ENCODE results near the gene ADAMTSL2. TPM values are rescaled to one million over a fixed set of nuclear protein-coding genes. Genes with fewer than 3 reads are reported as not detected.

The ADAMTSL2 gene
- total RNA-seq, 3 donors from 2014 or later (not counting 1 experiment from before 2014, with no cell fraction given), result not detected

GRCh38 chr9:133505901-133506652 lies 28.4 kb upstream of the ADAMTSL2 start:
- intact Hi-C loops (cut with micrococcal nuclease), result no loop called here
- TF ChIP-seq CTCF (IDR thresholded peaks at IDR 0.05), result no peak
- no peak for ATAC-seq

GRCh38 chr9:133506653-133507038 lies 27.9 kb upstream of the ADAMTSL2 start:
- Mint-ChIP-seq H3K27me3 (ENCODE audit: low read depth in 2 of 2) (peaks cover 6 to 24% of the 10 kb centered on the region in 2 donors), H3K27ac (no peak overlapping the region), H3K4me1 (peaks cover 8 to 10% of the 10 kb centered on the region in 2 donors), H3K9me3 (peaks cover 2 to 10% of the 10 kb centered on the region in 2 donors), H3K4me3 (no peak overlapping the region), H3K36me3 (peaks cover 12% of the 10 kb centered on the region)
- Histone ChIP-seq H3K27ac (ENCODE audit: low read length) (no peak overlapping the region), H3K9me3 (ENCODE audit: control insufficient read depth, insufficient read depth, low read length) (peaks cover 2% of the 10 kb centered on the region), H3K36me3 (ENCODE audit: control insufficient read depth, insufficient read depth, low read length) (no peaks in the 10 kb centered on the region), H3K4me3 (ENCODE audit: low read length) (no peak overlapping the region), H3K27me3 (ENCODE audit: control insufficient read depth, insufficient read depth, low read length) (peaks cover 2% of the 10 kb centered on the region), H3K4me1 (ENCODE audit: control insufficient read depth, insufficient read depth, low read length) (peaks cover 20% of the 10 kb centered on the region)
- intact Hi-C loops (cut with micrococcal nuclease), result no loop called here
- no peak for ATAC-seq
- 88% methylated on average over 18 of the region's 18 CpGs for WGBS (ENCODE audit: insufficient coverage)
- no peak for TF ChIP-seq CTCF (IDR thresholded peaks at IDR 0.05)
- no peak for DNase-seq

More at GRCh38 chr9:133505901-133506652, 28.4 kb upstream of the ADAMTSL2 start:
- 90% methylated on average over 23 of the region's 23 CpGs for WGBS (ENCODE audit: insufficient coverage)
- no peak for DNase-seq
- H3K9me3 Mint-ChIP-seq, result peaks cover 2 to 14% of the 10 kb centered on the region in 2 donors
- no peaks in the 10 kb centered on the region for H3K36me3 ChIP-seq (ENCODE audit: control insufficient read depth, insufficient read depth, low read length)
- H3K4me1 ChIP-seq (ENCODE audit: control insufficient read depth, insufficient read depth, low read length), result peaks cover 20% of the 10 kb centered on the region
- no peak overlapping the region for H3K4me3 Mint-ChIP-seq
- H3K4me1 Mint-ChIP-seq, result peaks cover 8 to 10% of the 10 kb centered on the region in 2 donors
- H3K27ac Mint-ChIP-seq, result no peak overlapping the region
- H3K27me3 ChIP-seq (ENCODE audit: control insufficient read depth, insufficient read depth, low read length), result peaks cover 5% of the 10 kb centered on the region
- peaks cover 10 to 29% of the 10 kb centered on the region in 2 donors for H3K27me3 Mint-ChIP-seq (ENCODE audit: low read depth in 2 of 2)
- peaks cover 17% of the 10 kb centered on the region for H3K36me3 Mint-ChIP-seq
- H3K27ac ChIP-seq (ENCODE audit: low read length), result no peak overlapping the region
- no peak overlapping the region for H3K4me3 ChIP-seq (ENCODE audit: low read length)
- H3K9me3 ChIP-seq (ENCODE audit: control insufficient read depth, insufficient read depth, low read length), result peaks cover 8% of the 10 kb centered on the region

- Histone ChIP-seq H3K9me3 (ENCODE audit: control insufficient read depth, insufficient read depth, low read length) (no peaks in the 10 kb centered on the region), H3K36me3 (ENCODE audit: control insufficient read depth, insufficient read depth, low read length) (no peaks in the 10 kb centered on the region), H3K27me3 (ENCODE audit: control insufficient read depth, insufficient read depth, low read length) (no peaks in the 10 kb centered on the region), H3K4me1 (ENCODE audit: control insufficient read depth, insufficient read depth, low read length) (peaks cover 20% of the 10 kb centered on the region), H3K27ac (ENCODE audit: low read length) (no peak overlapping the region), H3K4me3 (ENCODE audit: low read length) (no peak overlapping the region)
- Mint-ChIP-seq H3K27me3 (ENCODE audit: low read depth in 2 of 2) (peaks cover 3 to 16% of the 10 kb centered on the region in 2 donors), H3K4me3 (no peak overlapping the region), H3K9me3 (peaks cover 0 to 2% of the 10 kb centered on the region in 2 donors), H3K36me3 (peaks cover 4% of the 10 kb centered on the region), H3K4me1 (peaks cover 8 to 10% of the 10 kb centered on the region in 2 donors), H3K27ac (no peak overlapping the region)
- intact Hi-C loops (cut with micrococcal nuclease), result no loop called here
- no peak for TF ChIP-seq CTCF (IDR thresholded peaks at IDR 0.05)
- DNase-seq (no peak), ATAC-seq (no peak)
- 91% methylated on average over 24 of the region's 24 CpGs for WGBS (ENCODE audit: insufficient coverage)
These were observed 27.1 kb upstream of the ADAMTSL2 start for GRCh38 chr9:133507246-133507965.

Data from natural killer cell (primary cell).